Motor neuron (in vitro differentiated cells): Measurements from ENCODE around the gene ANKRD13B. TPM values are rescaled to one million over a fixed set of nuclear protein-coding genes. Genes with fewer than 3 reads are reported as not detected.
A peak's percentile ranks its signal among the peaks of the same experiment; 100 is the strongest.

Experiments used
- ATAC-seq, 8 experiments: fragments of 200-7000 bp; cut with Tn5 transposase; replicated peaks in 6 of 8; 2 replicates each; pipeline ENCODE4 v1.8.0; 2021; ENCODE audit warnings: mild to moderate bottlenecking in 8 of 8, moderate library complexity in 8 of 8
- H3K27ac ChIP-seq, 2 donors: fragments of 250-450 bp; sonication (Bioruptor Pico); 2 replicates each; pipeline ENCODE4 v1.9.0; 2021; ENCODE audit warnings: antibody characterized with exemption in 2 of 2, mild to moderate bottlenecking in 2 of 2, moderate library complexity in 1 of 2
- H3K4me1 ChIP-seq, 2 donors: fragments of 250-450 bp; sonication (Bioruptor Pico); replicated peaks in 1 of 2; 2 replicates each; pipeline ENCODE4 v1.6.1; 2021; ENCODE audit warnings: antibody characterized with exemption in 2 of 2, mild to moderate bottlenecking in 2 of 2, moderate library complexity in 1 of 2
- H3K4me3 ChIP-seq, 5 donors: fragments of 250-450 bp; sonication (Bioruptor Pico); 2 replicates each; pipeline ENCODE4 v1.9.0; 2021; ENCODE audit warnings: antibody characterized with exemption in 5 of 5, mild to moderate bottlenecking in 5 of 5, moderate library complexity in 4 of 5
- WGBS, 10 experiments: fragments of 450-650 bp; shearing (Covaris generic); methylation state at CpG; one replicate each; pipeline ENCODE4 v1.0.0; 2022; 5-methylcytosine and 5-hydroxymethylcytosine counted together
- in situ Hi-C, 9 experiments: fragments of 400-800 bp; cut with MboI; loops; one replicate each; pipeline ENCODE4 v1.15.0; 2021; ENCODE audit warnings: low sequenced_read_pairs in 9 of 9, low pct_unique_long_range_greater_than_20kb in 2 of 9; ENCODE audit not compliant: unreplicated experiment in 9 of 9
- total RNA-seq, 8 experiments: library from RNA; unstranded; fragments of 300-600 nt; gene quantifications; 2 replicates each; pipeline versions ENCODE4 v1.2.3 to v1.2.4, GENCODE V29; 2022

The ANKRD13B gene
- total RNA-seq, 8 experiments from 2014 or later: 8.9 to 24.4 (median 17.8) TPM

DNA sequence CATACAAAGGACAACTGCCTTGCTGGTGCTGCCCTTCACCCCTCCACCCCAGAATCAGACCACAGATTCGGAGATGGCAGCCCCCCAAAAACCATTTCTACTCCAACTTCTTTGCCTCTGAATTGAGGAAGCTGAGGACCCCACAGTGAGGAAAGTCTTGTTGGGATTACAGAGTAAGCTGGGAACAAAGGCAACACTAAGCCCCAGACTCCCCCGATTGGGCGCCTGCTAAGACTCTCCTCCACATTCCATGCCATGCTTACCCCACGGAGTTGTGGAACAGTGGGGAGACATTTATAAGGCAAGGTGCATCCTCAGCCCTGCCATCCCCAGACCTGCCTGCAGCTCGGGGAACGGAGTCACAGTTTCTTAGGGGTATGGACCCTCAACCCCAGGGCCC, 5.3 kb upstream of the ANKRD13B start:
- Histone ChIP-seq H3K27ac (no peak overlapping the region), H3K4me1 (peaks cover 45 to 53% of the 10 kb centered on the region in 2 donors), H3K4me3 (peak overlapping the region in 1 of 5 donors; percentile 79)
- no peak for ATAC-seq
- 73 to 100% (median 82%) methylated on average over 1 to 4 of the region's 6 CpGs; no CpG with 5 or more reads in 5 of the 10 experiments for WGBS, 10 experiments
- in situ Hi-C loops: no loop called here

GRCh38 chr17:29588017-29588561, 4.8 kb upstream of the ANKRD13B start:
- Histone ChIP-seq H3K27ac (no peak overlapping the region), H3K4me1 (peaks cover 48 to 56% of the 10 kb centered on the region in 2 donors), H3K4me3 (peak overlapping the region; percentile 56 to 90 (median 75))
- 0 to 57% (median 32%) methylated on average over 2 to 3 of the region's 8 CpGs; no CpG with 5 or more reads in 6 of the 10 experiments for WGBS, 10 experiments
- no peak for ATAC-seq
- in situ Hi-C loops: no loop called here

GRCh38 chr17:29588562-29589411, 4.1 kb upstream of the ANKRD13B start:
- 0 to 7% (median 3%) methylated on average over 2 to 6 of the region's 72 CpGs; no CpG with 5 or more reads in 7 of the 10 experiments for WGBS, 10 experiments
- ATAC-seq: peak; percentile 5 to 22 (median 12)
- Histone ChIP-seq H3K4me3 (peak overlapping the region; percentile 56 to 90 (median 75)), H3K4me1 (peaks cover 46 to 54% of the 10 kb centered on the region in 2 donors), H3K27ac (peak overlapping the region; percentile 74 to 80)
- in situ Hi-C loops: no loop called here

DNA sequence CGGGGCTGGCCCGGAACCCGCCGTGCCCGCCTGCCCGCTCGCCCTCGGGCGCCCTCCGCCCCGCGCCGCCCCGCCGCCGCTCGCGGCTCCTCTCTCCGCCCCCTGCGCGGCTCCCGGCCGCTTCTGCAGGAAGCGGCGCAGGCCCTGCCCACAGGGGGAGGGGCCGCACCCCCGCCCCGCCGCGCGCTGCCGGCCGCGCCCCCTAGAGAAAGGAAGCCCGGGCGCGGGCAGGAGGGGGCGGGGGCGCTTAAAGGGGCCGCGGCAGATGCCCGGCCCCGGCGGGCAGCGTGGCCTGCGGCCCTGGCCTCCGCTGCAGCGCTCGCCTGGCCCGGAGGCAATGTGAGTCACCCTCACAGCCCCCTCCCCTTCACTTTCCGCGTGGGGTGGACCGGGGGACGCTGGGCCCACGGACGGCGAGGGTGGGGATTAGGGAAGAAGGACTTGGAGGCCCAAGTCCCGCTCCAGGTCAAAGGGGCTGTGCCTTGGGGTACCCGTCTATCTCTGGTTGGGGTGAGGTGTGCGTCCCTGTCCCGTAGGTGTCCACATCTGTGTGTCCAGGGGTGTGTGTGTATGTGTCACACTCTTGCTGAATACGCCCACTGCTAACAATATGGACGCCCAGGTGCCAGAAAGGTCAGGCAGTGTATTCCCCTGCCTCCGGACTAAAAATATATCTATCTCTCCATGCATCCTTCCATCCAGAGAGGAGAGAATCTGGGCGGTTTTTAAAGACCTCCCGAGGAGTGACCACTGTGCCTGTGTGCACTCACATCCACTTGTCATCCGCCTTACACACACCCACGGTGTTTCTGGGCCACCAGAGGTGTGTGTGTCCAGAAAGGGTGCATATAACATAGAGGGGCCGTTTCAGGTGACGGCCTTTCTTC, 3.2 kb upstream of the ANKRD13B start, which contains the start of gene GIT1:
Gene GIT1, minus strand, starts transcription at position 125 of the 887 bp plus-strand sequence. CDS start 270 bp downstream, outside the sequence.
- Histone ChIP-seq H3K27ac (peak within 1 kb of the TSS; percentile 74 to 80), H3K4me3 (peak within 1 kb of the TSS; percentile 56 to 90 (median 75)), H3K4me1 (peaks cover 37 to 50% of the 10 kb centered on the region in 2 donors)
- in situ Hi-C loops: no loop called here
- WGBS, 10 experiments: 0 to 40% (median 19%) methylated on average over 1 to 5 of the region's 70 CpGs; no CpG with 5 or more reads in 7 of the 10 experiments
- peak; percentile 41 to 66 (median 60) for ATAC-seq

DNA sequence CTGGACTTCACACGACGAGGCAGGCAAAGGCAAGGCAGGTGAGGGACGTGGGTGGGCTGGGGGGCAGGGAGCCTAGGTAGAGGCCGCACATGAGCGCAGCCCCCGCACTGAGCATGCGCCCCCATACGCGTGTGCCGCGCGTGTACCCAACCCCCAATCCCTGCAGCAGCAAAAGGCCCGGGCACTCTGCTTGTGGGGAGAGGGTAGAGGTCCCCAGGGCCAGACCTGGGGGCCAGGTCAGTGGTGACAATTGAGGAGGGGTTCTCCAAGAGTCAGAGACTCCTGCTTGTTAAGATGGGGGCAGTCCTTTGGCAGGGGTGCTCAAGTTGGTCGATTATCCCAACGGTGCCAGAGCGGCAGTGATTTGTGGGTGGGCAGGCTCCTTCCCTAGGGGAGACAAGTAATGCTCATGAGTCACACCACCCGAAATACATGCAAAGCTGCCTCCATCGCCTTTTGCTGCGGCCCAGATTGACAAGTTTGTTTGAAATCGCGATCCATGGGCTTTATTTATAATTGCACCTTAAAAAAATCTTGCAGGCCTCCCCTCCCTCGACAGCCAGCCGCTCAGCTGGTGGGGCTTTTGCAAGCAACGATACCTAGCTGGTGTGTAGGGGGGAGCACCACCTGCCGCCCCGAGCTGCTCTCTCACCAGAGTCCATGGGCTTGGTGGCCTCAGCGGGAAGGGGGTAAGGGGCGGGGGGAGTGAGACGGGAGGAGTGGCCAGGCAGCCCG, 2.4 kb upstream of the ANKRD13B start:
- 0 to 30% (median 16%) methylated on average over 2 to 12 of the region's 30 CpGs; no CpG with 5 or more reads in 3 of the 10 experiments for WGBS, 10 experiments
- in situ Hi-C loops: no loop called here
- Histone ChIP-seq H3K4me1 (peaks cover 40 to 44% of the 10 kb centered on the region in 2 donors), H3K4me3 (peak overlapping the region in 4 of 5 donors; percentile 11 to 90 (median 73)), H3K27ac (peak overlapping the region; percentile 74 to 80)
- ATAC-seq: peak in 6 of 8 experiments; percentile 0 to 24 (median 11)

- peaks cover 45 to 50% of the 10 kb centered on the region in 2 donors for H3K4me1 ChIP-seq
- peak; percentile 2 to 38 (median 18) for ATAC-seq
Measured at GRCh38 chr17:29591146-29591736, 1.7 kb upstream of the ANKRD13B start.

DNA sequence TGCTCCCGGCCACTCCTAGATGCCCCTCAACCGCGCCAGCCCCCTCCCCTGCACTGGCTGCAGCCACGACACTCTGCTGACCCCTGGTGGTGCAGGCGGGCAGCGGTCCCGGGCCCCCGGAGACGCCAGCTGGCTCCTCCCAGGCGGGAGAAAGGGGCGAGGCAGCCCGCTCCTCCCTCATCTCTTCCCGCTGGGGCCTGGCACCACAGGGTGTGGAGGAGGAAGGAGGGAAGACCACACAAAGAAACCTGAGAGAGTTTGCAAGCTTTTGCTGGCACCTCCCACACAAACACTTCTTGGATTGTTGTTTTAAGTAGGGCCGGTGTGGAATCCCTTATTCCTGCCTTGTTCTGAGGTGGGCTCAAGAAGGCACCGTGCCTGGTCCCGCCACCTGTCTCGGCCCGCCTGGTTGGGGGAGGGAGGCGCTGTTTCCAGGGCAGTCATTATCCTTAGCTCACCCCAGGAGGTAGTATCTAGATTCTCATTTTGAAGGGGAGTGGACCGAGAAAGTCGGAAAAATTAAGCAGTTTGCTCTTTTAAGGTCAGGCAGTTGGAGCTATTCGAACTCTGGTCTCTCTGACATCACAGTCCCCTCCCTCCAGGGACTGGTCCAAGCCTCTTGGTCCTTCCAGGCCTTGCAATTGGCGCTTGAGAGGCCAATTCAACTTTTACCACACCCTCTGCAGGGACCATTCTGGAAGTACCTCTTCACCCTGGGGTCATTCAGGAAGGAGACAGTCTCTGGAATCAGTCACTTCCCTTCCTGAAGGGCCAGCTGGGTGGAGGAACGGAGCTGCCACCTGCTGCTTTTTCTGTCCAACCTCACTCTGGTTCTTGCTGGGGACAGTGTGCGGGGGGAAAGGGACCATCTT, 959 bp upstream of the ANKRD13B start:
- peak; percentile 15 to 66 (median 62) for ATAC-seq
- WGBS, 10 experiments: 1 to 83% (median 20%) methylated on average over 1 to 15 of the region's 25 CpGs; no CpG with 5 or more reads in 2 of the 10 experiments
- no peak overlapping the region for H3K27ac ChIP-seq
- H3K4me1 ChIP-seq: peaks cover 52 to 58% of the 10 kb centered on the region in 2 donors
- in situ Hi-C loops: no loop called here
- H3K4me3 ChIP-seq: peak overlapping the region; percentile 2 to 98 (median 11)

More at GRCh38 chr17:29591146-29591736, 1.7 kb upstream of the ANKRD13B start:
- Histone ChIP-seq H3K4me3 (peak overlapping the region; percentile 2 to 21 (median 11)), H3K27ac (peak overlapping the region; percentile 74 to 80)
- in situ Hi-C loops: no loop called here
- WGBS, 10 experiments: 0 to 3% methylated on average over 1 to 8 of the region's 31 CpGs; no CpG with 5 or more reads in 8 of the 10 experiments

GRCh38 chr17:29593591-29594518, 923 bp downstream of the ANKRD13B start:
- Histone ChIP-seq H3K4me1 (peaks cover 57 to 62% of the 10 kb centered on the region in 2 donors), H3K4me3 (peak overlapping the region; percentile 75 to 98 (median 88)), H3K27ac (peak overlapping the region; percentile 68 to 79)
- in situ Hi-C loops: no loop called here
- WGBS, 10 experiments: 0 to 39% (median 8%) methylated on average over 1 to 8 of the region's 64 CpGs; no CpG with 5 or more reads in 7 of the 10 experiments
- no peak for ATAC-seq

DNA sequence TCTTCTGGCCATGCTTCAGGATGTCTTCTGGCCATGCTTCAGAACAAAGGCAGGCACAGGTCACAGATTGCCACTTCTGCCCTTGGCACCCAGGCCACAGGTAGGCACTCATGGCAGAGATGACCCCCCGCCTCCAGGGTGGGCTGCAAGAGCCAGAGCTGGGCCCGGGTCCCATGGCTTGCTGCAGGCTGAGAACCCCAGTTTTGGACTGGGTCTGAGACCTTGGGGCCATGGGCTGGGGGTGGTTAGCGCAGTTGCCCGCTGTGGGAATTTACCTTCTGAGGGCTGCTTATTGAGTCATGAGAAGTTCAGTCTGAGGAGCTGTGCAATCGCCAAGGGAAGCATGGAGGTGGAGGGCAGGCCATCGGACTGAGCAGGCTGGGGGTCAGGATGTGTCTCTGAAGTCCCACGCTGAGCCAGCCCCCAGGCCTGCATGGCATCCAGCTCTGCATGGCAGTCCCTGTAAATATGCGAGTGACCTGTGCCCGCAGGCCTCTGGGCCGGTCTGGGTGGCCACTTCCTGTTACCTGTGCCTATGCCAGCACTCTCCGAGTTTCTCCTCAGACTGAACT, 1.7 kb downstream of the ANKRD13B start:
- peaks cover 57 to 61% of the 10 kb centered on the region in 2 donors for H3K4me1 ChIP-seq
- no peak for ATAC-seq
- H3K27ac ChIP-seq: no peak overlapping the region
- in situ Hi-C loops: no loop called here
- H3K4me3 ChIP-seq: peak overlapping the region; percentile 75 to 98 (median 88)
- WGBS, 10 experiments: 86 to 100% (median 100%) methylated on average over 1 to 8 of the region's 11 CpGs; no CpG with 5 or more reads in 5 of the 10 experiments
